NCI-H2171 (cell line): Measurements from ENCODE around the gene WDR5.
"Not testable (repeated sequence)": the region's sequence is repeated elsewhere in the genome, so short reads cannot be mapped to it uniquely, and the experiment has no call there.

Experiments
- DNase-seq: peaks from one replicate; lab custom pipeline; 2025; lab: John Stamatoyannopoulos, UW

WDR5 gene

GRCh38 chr9:134135343-134136117 lies at the start of gene WDR5:
TSS of gene WDR5 (plus strand) at chr9:134136082. CDS start at chr9:134139878, 3,796 bp downstream.
- DNase-seq: peak; percentile 96

- DNase-seq: no peak
These were observed 47.7 kb upstream of the WDR5 start for GRCh38 chr9:134088063-134088725.

GRCh38 chr9:134089972-134090371 lies 45.9 kb upstream of the WDR5 start:
- no peak for DNase-seq

GRCh38 chr9:134099123-134099761 lies 36.6 kb upstream of the WDR5 start:
- DNase-seq: peak; percentile 19

GRCh38 chr9:134100040-134100439 lies 35.8 kb upstream of the WDR5 start:
- no peak for DNase-seq

GRCh38 chr9:134101133-134101532 lies 34.7 kb upstream of the WDR5 start:
- DNase-seq: not testable (repeated sequence)

GRCh38 chr9:134101623-134102149 lies 34.2 kb upstream of the WDR5 start:
- DNase-seq: no peak

- no peak for DNase-seq
These were observed 32.4 kb upstream of the WDR5 start for GRCh38 chr9:134103391-134103998.

- no peak for DNase-seq
These were observed 24.8 kb upstream of the WDR5 start for GRCh38 chr9:134111064-134111463.

- no peak for DNase-seq
These were observed 23.3 kb upstream of the WDR5 start for GRCh38 chr9:134112561-134112960.

GRCh38 chr9:134118972-134119371 lies 16.9 kb upstream of the WDR5 start:
- not testable (repeated sequence) for DNase-seq

GRCh38 chr9:134123764-134124128 lies 12.1 kb upstream of the WDR5 start:
- no peak for DNase-seq

- DNase-seq: no peak
These were observed 10.3 kb upstream of the WDR5 start for GRCh38 chr9:134125413-134126095.

- no peak for DNase-seq
These were observed 9.5 kb upstream of the WDR5 start for GRCh38 chr9:134126373-134126772.

GRCh38 chr9:134127065-134127580 lies 8.8 kb upstream of the WDR5 start:
- DNase-seq: no peak

GRCh38 chr9:134127616-134128015 lies 8.3 kb upstream of the WDR5 start:
- DNase-seq: no peak

- DNase-seq: no peak
These were observed 6.9 kb upstream of the WDR5 start for GRCh38 chr9:134128727-134129679.

- DNase-seq: no peak
These were observed 5.1 kb upstream of the WDR5 start for GRCh38 chr9:134130503-134131375.

- no peak for DNase-seq
These were observed 4.2 kb upstream of the WDR5 start for GRCh38 chr9:134131471-134132207.
